Suprapubic skin (tissue), 4 donors: ENCODE results near the gene POLR3A.

Source experiments
- CTCF ChIP-seq, 2 donors: fragments of 200-600 bp in 1 of 2; fragments of 450-650 bp in 1 of 2; sonication (generic) in 1 of 2; IDR thresholded peaks; one replicate each; pipeline ENCODE4 v1.5.1; 2016 to 2019; ENCODE audit warnings: antibody characterized with exemption in 2 of 2, mild to moderate bottlenecking in 1 of 2, moderate library complexity in 1 of 2
- POLR2A ChIP-seq, 2 donors: fragments of 450-650 bp; IDR thresholded peaks; one replicate each; pipeline ENCODE4 v1.6.1; 2017; ENCODE audit warnings: antibody characterized with exemption in 2 of 2, mild to moderate bottlenecking in 2 of 2, moderate library complexity in 2 of 2
- POLR2AphosphoS5 ChIP-seq, 3 donors: sonication (generic); formaldehyde crosslinking; IDR thresholded peaks; one replicate each; pipeline ENCODE4 v1.6.1; 2017; ENCODE audit warnings: antibody characterized with exemption in 3 of 3

DNA sequence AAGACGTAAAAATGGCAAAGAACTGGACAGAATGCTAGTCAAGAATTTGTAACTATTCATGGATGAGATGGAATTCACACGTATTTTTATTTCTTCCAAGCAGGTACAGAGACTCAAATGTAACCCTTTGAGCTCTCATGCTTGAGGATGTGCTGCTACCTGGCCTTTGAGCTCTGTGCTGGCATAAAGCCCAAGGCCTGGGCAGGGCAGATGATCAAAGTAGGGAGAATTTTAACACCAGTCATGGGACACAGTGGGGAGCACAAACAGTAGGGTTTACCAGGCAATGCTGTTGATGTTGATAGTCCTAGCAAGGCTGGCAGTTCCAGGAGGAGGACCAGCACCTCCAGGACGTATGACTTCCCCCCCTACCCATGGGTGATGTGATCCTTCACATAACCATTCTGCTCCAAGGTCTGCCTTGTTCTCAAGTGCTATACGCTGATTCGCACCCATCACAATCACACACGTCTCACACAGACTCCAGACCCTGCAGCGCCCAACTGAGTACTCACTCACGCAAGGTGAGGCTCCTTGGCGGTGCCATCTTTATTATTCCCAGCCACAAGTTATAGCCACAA is 54.1 kb downstream of the POLR3A start:
- TF ChIP-seq POLR2A (IDR thresholded peaks at IDR 0.05) (no peak), CTCF (IDR thresholded peaks at IDR 0.05) (no peak), POLR2AphosphoS5 (IDR thresholded peaks at IDR 0.05) (no peak)
